Activated CD4-positive, alpha-beta T cell treated with anti-CD3 and anti-CD28 coated beads, Interleukin-2, amount 50 U/mL, for 4 hours (primary cell): ENCODE data around the gene NDUFS6.

ENCODE experiments used
- DNase-seq, 2 experiments: peaks; one replicate each; pipeline ENCODE4 v3.0.0-alpha.2; 2020

NDUFS6 gene

GRCh38 chr5:1856596-1857255, 55.5 kb downstream of the NDUFS6 start:
- no peak for DNase-seq

GRCh38 chr5:1857256-1857600, 56.0 kb downstream of the NDUFS6 start:
- DNase-seq, result no peak

- DNase-seq, result no peak
Observed at GRCh38 chr5:1858436-1858835, 57.2 kb downstream of the NDUFS6 start.

GRCh38 chr5:1859099-1859498, 57.9 kb downstream of the NDUFS6 start:
- no peak for DNase-seq

- DNase-seq, result no peak
Observed at GRCh38 chr5:1860021-1860610, 58.9 kb downstream of the NDUFS6 start.

GRCh38 chr5:1860949-1861348, 59.7 kb downstream of the NDUFS6 start:
- no peak for DNase-seq

- DNase-seq, result no peak
Observed at GRCh38 chr5:1864896-1865440, 63.8 kb downstream of the NDUFS6 start.

GRCh38 chr5:1865486-1865885, 64.3 kb downstream of the NDUFS6 start:
- DNase-seq, result no peak
